ENCODE results near the gene HSPA12B.

DNA sequence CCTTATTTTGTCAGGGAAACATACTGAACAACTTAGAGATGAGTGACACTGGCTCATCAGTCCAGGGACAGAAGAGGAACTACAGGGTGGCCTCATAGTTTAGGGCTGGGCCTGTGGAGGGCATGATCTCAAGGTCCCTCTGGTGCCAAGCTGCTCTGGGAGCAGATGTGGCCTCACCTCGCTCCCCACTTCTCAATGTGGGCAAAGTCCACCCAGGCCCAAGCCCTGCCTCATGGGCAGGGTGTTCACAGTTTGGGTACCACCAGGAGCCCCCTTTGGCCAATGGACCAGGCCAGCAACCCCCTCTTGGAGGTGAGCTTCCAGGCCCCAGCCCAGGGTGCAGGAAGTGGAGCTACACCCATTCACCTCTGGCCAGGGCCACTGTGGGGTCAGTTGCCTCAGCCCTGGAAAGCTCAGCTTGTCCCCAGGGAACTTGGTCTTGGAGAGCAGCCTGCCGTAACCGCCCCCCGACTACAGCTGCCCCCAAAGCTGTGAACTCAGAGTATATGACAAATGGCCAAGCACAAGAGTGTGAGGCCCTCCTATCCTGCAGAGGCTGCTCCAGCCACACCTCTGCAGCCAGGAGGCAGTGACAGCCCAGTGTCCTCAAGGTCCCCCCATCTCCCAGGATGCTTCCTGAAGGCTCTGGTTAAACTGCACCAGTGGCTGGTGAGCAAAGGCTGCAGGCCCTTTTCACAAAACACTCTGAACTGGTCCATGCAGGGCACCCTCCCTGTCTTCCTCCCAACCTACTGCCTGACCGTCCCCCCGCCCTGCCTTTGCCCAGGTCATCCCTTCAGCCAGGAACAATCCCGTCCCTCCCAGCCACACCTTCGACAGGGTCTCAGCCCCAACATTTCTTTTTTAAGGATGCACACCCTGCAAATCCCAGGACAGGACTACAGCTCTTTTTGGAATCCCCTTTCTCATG is 31.5 kb downstream of the HSPA12B start:
- TF ChIP-seq HDAC6 (IDR thresholded peaks at IDR 0.05; ENCODE audit: low read depth, low read length) (no peak), ZNF83 (CRISPR knock-in tag; IDR thresholded peaks at IDR 0.05; ENCODE audit: borderline replicate concordance) (no peak), ELF1 (CRISPR knock-in tag; IDR thresholded peaks at IDR 0.05) (no peak), ZNF333 (CRISPR knock-in tag; IDR thresholded peaks at IDR 0.05; ENCODE audit: borderline replicate concordance) (no peak), REL (CRISPR knock-in tag; conservative IDR thresholded peaks at IDR 0.05) (no peak)
- TF ChIP-seq, protein P1, sequence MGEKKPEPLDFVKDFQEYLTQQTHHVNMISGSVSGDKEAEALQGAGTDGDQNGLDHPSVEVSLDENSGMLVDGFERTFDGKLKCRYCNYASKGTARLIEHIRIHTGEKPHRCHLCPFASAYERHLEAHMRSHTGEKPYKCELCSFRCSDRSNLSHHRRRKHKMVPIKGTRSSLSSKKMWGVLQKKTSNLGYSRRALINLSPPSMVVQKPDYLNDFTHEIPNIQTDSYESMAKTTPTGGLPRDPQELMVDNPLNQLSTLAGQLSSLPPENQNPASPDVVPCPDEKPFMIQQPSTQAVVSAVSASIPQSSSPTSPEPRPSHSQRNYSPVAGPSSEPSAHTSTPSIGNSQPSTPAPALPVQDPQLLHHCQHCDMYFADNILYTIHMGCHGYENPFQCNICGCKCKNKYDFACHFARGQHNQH (CRISPR knock-in tag; IDR thresholded peaks at IDR 0.05) = no peak

Measured in HepG2 (cell line).